ENCODE data around the gene URI1.

Gene URI1

GRCh38 chr19:29918891-29919290, 23.1 kb upstream of the URI1 start (continued):
- TF ChIP-seq SETDB1 (IDR thresholded peaks at IDR 0.05; ENCODE audit: insufficient read length, low read length) (no peak), ZNF133 (tag by site-specific recombination; IDR thresholded peaks at IDR 0.05) (no peak), ZNF677 (tag by site-specific recombination; IDR thresholded peaks at IDR 0.05) (no peak), KLF17 (tag by site-specific recombination; IDR thresholded peaks at IDR 0.05) (no peak), CTCF (tag by site-specific recombination; IDR thresholded peaks at IDR 0.05) (no peak), ZIC2 (tag by site-specific recombination; IDR thresholded peaks at IDR 0.05) (no peak), ZNF544 (tag by site-specific recombination; IDR thresholded peaks at IDR 0.05) (no peak)

GRCh38 chr19:29922972-29923371, 19.1 kb upstream of the URI1 start:
- no peak overlapping the region for H3K4me3 ChIP-seq (ENCODE audit: low read depth, low read length)
- H3K4me1 ChIP-seq (ENCODE audit: control insufficient read depth, insufficient read depth, low read length): no peaks in the 10 kb centered on the region
- no peaks in the 10 kb centered on the region; the same call in 1 of the 2 replicates for H3K9me3 ChIP-seq (ENCODE audit: control insufficient read depth, insufficient read depth, low read depth, low read length)
- ChIA-PET CTCF (interaction anchor here (1.3 to 1.6 kb wide), 3 partner anchors 11 to 747 kb away, joined by 3 to 5 read pairs (median 5); no protein-coding TSS in a partner anchor), POLR2A (no interaction called here)
- H3K27ac ChIP-seq (ENCODE audit: extremely low read depth, low read depth, low read length): no peak overlapping the region
- no peaks in the 10 kb centered on the region for H3K36me3 ChIP-seq (ENCODE audit: control insufficient read depth in 2 of 2, insufficient read depth in 1 of 2, low read length in 2 of 2)
- TF ChIP-seq ZNF37A (tag by site-specific recombination; IDR thresholded peaks at IDR 0.05) (no peak), RBAK (tag by site-specific recombination; IDR thresholded peaks at IDR 0.05) (peak; percentile 89; the same call in 1 of the 2 replicates), PATZ1 (tag by site-specific recombination; IDR thresholded peaks at IDR 0.05) (no peak), SP2 (tag by site-specific recombination; IDR thresholded peaks at IDR 0.05) (no peak)

- Histone ChIP-seq H3K36me3 (ENCODE audit: control insufficient read depth in 2 of 2, insufficient read depth in 1 of 2, low read length in 2 of 2) (no peaks in the 10 kb centered on the region), H3K4me3 (ENCODE audit: low read depth, low read length) (no peak overlapping the region), H3K27ac (ENCODE audit: extremely low read depth, low read depth, low read length) (no peak overlapping the region), H3K9me3 (ENCODE audit: control insufficient read depth, insufficient read depth, low read depth, low read length) (no peaks in the 10 kb centered on the region; the same call in 1 of the 2 replicates), H3K4me1 (ENCODE audit: control insufficient read depth, insufficient read depth, low read length) (no peaks in the 10 kb centered on the region)
- CTCF ChIA-PET: interaction anchor here (1.1 to 1.6 kb wide), 4 partner anchors 11 to 156 kb away, joined by 3 to 5 read pairs (median 4); no protein-coding TSS in a partner anchor
- POLR2A ChIA-PET: interaction anchor here (0.9 kb wide), 1 partner anchor 18 kb away, joined by 3 read pairs; the partner anchor contains the start of gene URI1
- no peak for TF ChIP-seq ZNF18 (tag by site-specific recombination; IDR thresholded peaks at IDR 0.05)
- TF ChIP-seq ZNF768 (tag by site-specific recombination; IDR thresholded peaks at IDR 0.05): no peak
- no peak for TF ChIP-seq ZSCAN4 (tag by site-specific recombination; IDR thresholded peaks at IDR 0.05)
- TF ChIP-seq RBAK (tag by site-specific recombination; IDR thresholded peaks at IDR 0.05): no peak
- TF ChIP-seq KLF17 (tag by site-specific recombination; IDR thresholded peaks at IDR 0.05): no peak
- no peak for TF ChIP-seq PRDM6 (tag by site-specific recombination; IDR thresholded peaks at IDR 0.05)
- TF ChIP-seq ZNF221 (tag by site-specific recombination; IDR thresholded peaks at IDR 0.05; ENCODE audit: borderline replicate concordance): no peak
- TF ChIP-seq WT1 (tag by site-specific recombination; IDR thresholded peaks at IDR 0.05): no peak
These were observed 18.4 kb upstream of the URI1 start for GRCh38 chr19:29923653-29924052.

All from HEK293 (cell line).